Parathyroid adenoma (tissue), 2 donors: ENCODE results near the gene APOA1.
"Not testable (repeated sequence)": the region's sequence is repeated elsewhere in the genome, so short reads cannot be mapped to it uniquely, and the experiment has no call there.

Source experiments
- H2AFZ ChIP-seq: fragments of 300-600 bp; sonication (generic); one replicate; pipeline ENCODE4 v1.7.0; 2017; ENCODE audit warnings: antibody characterized with exemption, mild to moderate bottlenecking
- H3K27ac ChIP-seq: fragments of 300-600 bp; sonication (generic); one replicate; pipeline ENCODE4 v1.7.0; 2017
- H3K27me3 ChIP-seq: fragments of 300-600 bp; sonication (generic); one replicate; pipeline ENCODE4 v1.7.0; 2017; ENCODE audit warnings: low read length; ENCODE audit not compliant: control insufficient read depth, insufficient read depth
- H3K36me3 ChIP-seq: fragments of 300-600 bp; sonication (generic); one replicate; pipeline ENCODE4 v1.7.0; 2017; ENCODE audit warnings: low read length; ENCODE audit not compliant: control insufficient read depth, insufficient read depth
- H3K4me1 ChIP-seq: fragments of 300-600 bp; sonication (generic); one replicate; pipeline ENCODE4 v1.7.0; 2017; ENCODE audit warnings: control low read depth
- H3K4me2 ChIP-seq: fragments of 300-600 bp; sonication (generic); one replicate; pipeline ENCODE4 v1.7.0; 2017; ENCODE audit warnings: low read length
- H3K4me3 ChIP-seq: fragments of 300-600 bp; sonication (generic); one replicate; pipeline ENCODE4 v1.7.0; 2017; ENCODE audit warnings: low read depth, low read length
- H3K79me2 ChIP-seq: fragments of 300-600 bp; sonication (generic); one replicate; pipeline ENCODE4 v1.7.0; 2017; ENCODE audit warnings: control low read depth
- H3K9ac ChIP-seq: fragments of 300-600 bp; sonication (generic); one replicate; pipeline ENCODE4 v1.7.0; 2017; ENCODE audit warnings: mild to moderate bottlenecking
- H3K9me3 ChIP-seq: fragments of 300-600 bp; sonication (generic); one replicate; pipeline ENCODE4 v1.7.0; 2017; ENCODE audit warnings: low read length; ENCODE audit not compliant: control insufficient read depth
- TF ChIP-seq, protein P1 (sequence below): fragments of 300-600 bp; sonication (generic); IDR thresholded peaks from one replicate; pipeline ENCODE4 v1.7.0; 2017; ENCODE audit warnings: antibody characterized with exemption, mild to moderate bottlenecking
- donor health status: primary hyperparathyroidism.

APOA1 gene

DNA sequence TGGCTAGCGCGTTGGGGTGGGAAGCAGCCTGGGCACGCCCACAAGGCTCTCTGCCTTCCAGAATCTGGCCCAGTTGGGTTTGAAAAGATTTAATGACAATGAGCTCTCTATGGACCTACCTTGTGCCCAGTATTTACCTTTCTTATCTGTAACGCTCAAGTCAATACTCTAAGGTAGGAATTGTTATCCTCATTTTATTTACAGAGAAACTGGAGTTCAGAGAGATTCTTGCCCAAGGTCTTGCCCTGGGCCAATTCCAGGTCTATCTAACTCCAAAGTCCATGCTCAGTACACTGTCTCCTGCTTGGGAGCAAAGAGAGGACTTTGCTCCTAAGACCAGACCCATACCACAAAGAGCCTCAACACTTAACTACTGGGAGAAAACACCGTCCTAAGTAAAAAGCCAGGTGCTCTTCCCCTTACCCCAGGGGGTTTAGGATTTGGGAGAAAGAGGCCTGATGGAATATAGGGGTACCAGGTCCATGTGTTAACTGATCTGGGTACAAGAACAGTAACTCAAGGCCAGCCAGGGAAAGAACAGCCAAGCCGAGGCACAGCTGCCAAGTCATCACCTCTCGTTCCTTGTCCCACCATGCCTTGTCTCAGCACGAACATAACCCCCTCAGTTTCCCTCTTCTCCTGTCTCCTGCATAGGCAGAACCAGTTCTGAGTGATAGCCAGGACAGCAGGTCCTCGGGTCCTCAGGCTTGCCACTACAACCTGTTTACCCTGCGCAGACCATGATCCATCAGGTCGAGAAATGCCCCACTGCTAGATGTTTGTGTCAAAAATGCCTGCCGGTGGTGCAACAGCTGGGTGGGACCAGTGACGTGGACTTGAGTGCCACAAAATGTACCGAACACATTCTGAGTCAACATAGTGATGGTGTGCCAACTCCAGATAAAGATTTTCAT, 28.9 kb downstream of the APOA1 start:
- Histone ChIP-seq H2AFZ (no peak overlapping the region), H3K36me3 (no peaks in the 10 kb centered on the region), H3K27ac (no peak overlapping the region), H3K4me1 (no peaks in the 10 kb centered on the region), H3K4me3 (no peak overlapping the region), H3K4me2 (no peak overlapping the region), H3K79me2 (no peaks in the 10 kb centered on the region), H3K9ac (no peak overlapping the region), H3K27me3 (no peaks in the 10 kb centered on the region), H3K9me3 (no peaks in the 10 kb centered on the region)
- TF ChIP-seq, protein P1, sequence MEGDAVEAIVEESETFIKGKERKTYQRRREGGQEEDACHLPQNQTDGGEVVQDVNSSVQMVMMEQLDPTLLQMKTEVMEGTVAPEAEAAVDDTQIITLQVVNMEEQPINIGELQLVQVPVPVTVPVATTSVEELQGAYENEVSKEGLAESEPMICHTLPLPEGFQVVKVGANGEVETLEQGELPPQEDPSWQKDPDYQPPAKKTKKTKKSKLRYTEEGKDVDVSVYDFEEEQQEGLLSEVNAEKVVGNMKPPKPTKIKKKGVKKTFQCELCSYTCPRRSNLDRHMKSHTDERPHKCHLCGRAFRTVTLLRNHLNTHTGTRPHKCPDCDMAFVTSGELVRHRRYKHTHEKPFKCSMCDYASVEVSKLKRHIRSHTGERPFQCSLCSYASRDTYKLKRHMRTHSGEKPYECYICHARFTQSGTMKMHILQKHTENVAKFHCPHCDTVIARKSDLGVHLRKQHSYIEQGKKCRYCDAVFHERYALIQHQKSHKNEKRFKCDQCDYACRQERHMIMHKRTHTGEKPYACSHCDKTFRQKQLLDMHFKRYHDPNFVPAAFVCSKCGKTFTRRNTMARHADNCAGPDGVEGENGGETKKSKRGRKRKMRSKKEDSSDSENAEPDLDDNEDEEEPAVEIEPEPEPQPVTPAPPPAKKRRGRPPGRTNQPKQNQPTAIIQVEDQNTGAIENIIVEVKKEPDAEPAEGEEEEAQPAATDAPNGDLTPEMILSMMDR, result no peak

DNA sequence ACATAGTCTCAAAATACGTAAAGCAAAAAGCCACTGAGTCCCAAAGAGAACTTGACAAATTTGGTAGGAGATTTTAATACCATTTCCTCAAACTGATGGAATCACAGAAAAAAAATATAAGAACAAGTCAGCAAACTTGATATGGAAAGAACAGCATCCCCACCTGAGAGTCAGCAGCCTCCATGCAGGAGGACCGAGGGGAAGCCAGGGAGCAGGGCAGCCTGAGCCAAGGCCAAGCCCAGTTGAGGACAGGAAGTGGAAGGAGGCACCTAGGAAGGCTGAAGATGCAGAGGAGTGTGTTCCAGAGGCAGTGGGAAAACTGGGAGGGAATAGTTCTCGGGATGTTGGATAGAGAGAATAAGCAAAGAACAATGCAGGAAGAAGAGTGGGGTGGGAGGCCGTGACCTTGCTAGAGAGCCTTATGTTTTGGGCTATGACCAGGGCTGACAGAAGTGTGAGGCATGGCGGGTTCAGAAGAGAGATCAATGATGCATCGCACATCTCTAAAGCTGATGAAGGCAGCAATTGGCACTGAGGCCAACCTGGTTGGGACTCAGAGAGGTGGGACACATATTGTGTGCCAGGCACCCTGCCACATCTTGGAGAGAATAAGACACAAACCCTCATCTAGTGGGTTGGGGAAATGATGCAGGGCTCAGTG, 29.7 kb downstream of the APOA1 start:
- H3K9me3 ChIP-seq, result no peaks in the 10 kb centered on the region
- no peak overlapping the region for H3K27ac ChIP-seq
- no peak overlapping the region for H3K4me2 ChIP-seq

DNA sequence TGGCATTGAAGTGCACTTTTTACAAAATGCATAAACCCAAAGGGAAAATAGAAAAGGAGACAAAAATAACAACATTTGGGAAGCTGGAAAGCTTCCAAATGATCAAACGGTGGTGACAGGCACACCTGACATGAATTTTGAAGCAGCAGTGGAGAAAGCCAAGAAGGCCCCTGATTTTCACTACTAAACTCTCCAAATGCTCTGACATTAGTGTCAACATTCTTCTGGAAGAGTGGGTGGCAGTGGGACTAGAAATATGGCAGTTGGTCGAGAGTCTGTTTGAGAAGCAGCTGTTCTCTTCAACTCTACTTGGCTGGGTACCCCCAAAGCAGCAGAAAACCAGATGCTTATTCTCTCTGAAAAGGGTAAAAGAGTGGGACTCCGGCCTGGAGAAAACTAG, 33.4 kb downstream of the APOA1 start:
- Histone ChIP-seq H3K9me3 (no peaks in the 10 kb centered on the region), H3K4me3 (no peak overlapping the region), H3K27ac (no peak overlapping the region), H3K9ac (no peak overlapping the region), H3K27me3 (no peaks in the 10 kb centered on the region), H3K4me1 (no peaks in the 10 kb centered on the region), H3K36me3 (no peaks in the 10 kb centered on the region), H3K4me2 (no peak overlapping the region), H3K79me2 (no peaks in the 10 kb centered on the region), H2AFZ (no peak overlapping the region)
- TF ChIP-seq, protein P1, result no peak

More for the DNA sequence above, 29.7 kb downstream of the APOA1 start:
- Histone ChIP-seq H3K9ac (no peak overlapping the region), H3K79me2 (no peaks in the 10 kb centered on the region), H3K4me1 (no peaks in the 10 kb centered on the region), H3K4me3 (no peak overlapping the region), H3K27me3 (no peaks in the 10 kb centered on the region), H2AFZ (no peak overlapping the region), H3K36me3 (no peaks in the 10 kb centered on the region)
- TF ChIP-seq, protein P1, result no peak

DNA sequence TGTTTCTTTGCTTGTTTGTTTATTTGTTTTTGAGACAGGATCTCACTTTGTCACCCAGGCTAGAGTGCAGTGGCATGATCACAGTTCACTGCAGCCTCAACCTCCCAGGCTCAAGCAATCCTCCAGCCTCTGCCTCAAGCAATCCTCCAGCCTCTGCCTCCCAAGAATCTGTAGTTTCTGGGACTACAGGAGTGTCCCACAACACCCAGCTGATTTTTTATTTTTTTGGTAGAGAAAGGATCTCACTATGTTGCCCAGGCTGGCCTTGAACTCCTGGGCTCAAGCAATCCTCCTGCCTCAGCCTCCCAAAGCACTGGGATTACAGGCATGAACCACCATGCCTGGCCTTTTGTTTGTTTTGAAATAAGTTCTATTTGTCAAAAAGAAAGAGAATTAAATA, 35.8 kb downstream of the APOA1 start:
- H3K4me2 ChIP-seq, H2AFZ ChIP-seq, H3K27me3 ChIP-seq, H3K9me3 ChIP-seq, H3K4me1 ChIP-seq, H3K4me3 ChIP-seq, H3K36me3 ChIP-seq, H3K27ac ChIP-seq, H3K79me2 ChIP-seq, H3K9ac ChIP-seq: not testable (repeated sequence)

DNA sequence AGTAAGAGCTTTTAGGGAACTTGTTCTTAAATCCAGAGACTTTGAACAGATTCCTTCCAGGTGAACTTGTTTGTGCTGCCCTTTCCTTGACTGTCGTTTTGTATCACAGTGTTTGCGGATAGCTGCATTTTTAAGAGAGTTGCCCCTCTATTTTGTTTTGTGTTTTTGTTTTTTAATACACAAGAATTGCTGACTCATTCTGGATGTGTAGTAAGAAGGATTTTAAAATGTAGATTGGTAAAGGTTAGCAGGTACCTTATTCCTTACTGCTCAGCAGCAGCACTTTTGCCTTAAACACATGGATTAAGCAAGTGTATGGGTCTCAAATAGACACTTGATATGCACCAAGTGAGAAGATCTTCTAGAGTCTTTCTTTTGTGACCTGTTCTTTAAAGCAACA, 36.8 kb downstream of the APOA1 start:
- H3K36me3 ChIP-seq, result no peaks in the 10 kb centered on the region
- no peak overlapping the region for H3K9ac ChIP-seq
- H3K79me2 ChIP-seq, result no peaks in the 10 kb centered on the region
- H3K27me3 ChIP-seq, result no peaks in the 10 kb centered on the region
- no peak overlapping the region for H3K4me2 ChIP-seq
- no peaks in the 10 kb centered on the region for H3K4me1 ChIP-seq
- no peaks in the 10 kb centered on the region for H3K9me3 ChIP-seq
- H3K27ac ChIP-seq, result no peak overlapping the region
- H2AFZ ChIP-seq, result no peak overlapping the region
- H3K4me3 ChIP-seq, result no peak overlapping the region
- TF ChIP-seq, protein P1, result no peak
